ENCODE results near the gene IFITM2. TPM values are rescaled to one million over a fixed set of nuclear protein-coding genes. Genes with fewer than 3 reads are reported as not detected.

The IFITM2 gene
- total and polyA plus RNA-seq, 4 donors = 424 to 1,109 (median 768) TPM

GRCh38 chr11:296171-297050 lies 11.2 kb upstream of the IFITM2 start:
- 70 to 71% methylated on average over 34 to 35 of the region's 35 CpGs for WGBS, 2 donors
- no peak for ATAC-seq (ENCODE audit: low FRiP score)
- H3K4me1 ChIP-seq (ENCODE audit: control insufficient read depth in 1 of 2, insufficient read depth in 2 of 2, low read length in 2 of 2) = no peaks in the 10 kb centered on the region
- no peaks in the 10 kb centered on the region for H3K27me3 ChIP-seq (ENCODE audit: control insufficient read depth in 1 of 2, insufficient read depth in 2 of 2, low read length in 1 of 2)
- no peak overlapping the region for H3K27ac ChIP-seq (ENCODE audit: low read depth in 1 of 2, low read length in 2 of 2)
- DNase-seq = peak; percentile 42 to 52
- H3K9me3 ChIP-seq (ENCODE audit: control insufficient read depth, low read length) = no peaks in the 10 kb centered on the region
- no peaks in the 10 kb centered on the region for H3K36me3 ChIP-seq (ENCODE audit: control insufficient read depth in 1 of 2, insufficient read depth in 2 of 2, low read length in 1 of 2)
- no peak overlapping the region for H3K4me3 ChIP-seq (ENCODE audit: low read length in 2 of 2)
- intact Hi-C loops (cut with DNase I) = no loop called here

DNA sequence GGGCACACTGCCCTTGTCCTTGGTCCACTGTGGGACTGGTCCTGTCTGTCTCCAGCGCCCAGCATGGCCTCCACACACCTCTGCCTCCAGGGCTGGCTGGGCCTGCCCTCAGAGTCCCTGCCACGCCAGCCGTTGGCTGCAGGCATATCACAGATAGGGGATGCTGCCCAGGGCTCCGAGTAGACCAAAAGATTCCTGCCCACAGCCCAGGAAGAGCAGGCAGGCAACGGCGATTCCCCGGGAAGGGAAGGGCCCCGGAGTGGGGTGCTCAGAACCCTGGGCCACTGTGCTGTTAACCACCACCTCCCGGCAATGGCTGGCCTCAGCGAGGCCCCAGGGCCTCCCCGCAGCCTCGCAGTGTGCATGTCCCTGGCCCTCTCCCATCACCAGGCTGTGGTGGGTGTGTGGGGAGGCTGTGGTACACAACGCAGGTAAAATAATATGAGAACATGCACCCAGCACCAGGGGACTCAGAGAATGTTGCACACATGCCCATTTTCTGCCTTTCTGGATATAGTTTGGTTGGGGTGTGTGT lies 10.5 kb upstream of the IFITM2 start:
- no peak overlapping the region for H3K4me3 ChIP-seq (ENCODE audit: low read length in 2 of 2)
- no peaks in the 10 kb centered on the region for H3K27me3 ChIP-seq (ENCODE audit: control insufficient read depth in 1 of 2, insufficient read depth in 2 of 2, low read length in 1 of 2)
- no peaks in the 10 kb centered on the region for H3K9me3 ChIP-seq (ENCODE audit: control insufficient read depth, low read length)
- H3K27ac ChIP-seq (ENCODE audit: low read depth in 1 of 2, low read length in 2 of 2) = no peak overlapping the region
- DNase-seq = peak; percentile 45 to 71
- ATAC-seq (ENCODE audit: low FRiP score) = no peak
- 55 to 57% methylated on average over 13 of the region's 13 CpGs for WGBS, 2 donors
- H3K4me1 ChIP-seq (ENCODE audit: control insufficient read depth in 1 of 2, insufficient read depth in 2 of 2, low read length in 2 of 2) = no peaks in the 10 kb centered on the region
- intact Hi-C loops (cut with DNase I) = no loop called here
- no peaks in the 10 kb centered on the region for H3K36me3 ChIP-seq (ENCODE audit: control insufficient read depth in 1 of 2, insufficient read depth in 2 of 2, low read length in 1 of 2)

DNA sequence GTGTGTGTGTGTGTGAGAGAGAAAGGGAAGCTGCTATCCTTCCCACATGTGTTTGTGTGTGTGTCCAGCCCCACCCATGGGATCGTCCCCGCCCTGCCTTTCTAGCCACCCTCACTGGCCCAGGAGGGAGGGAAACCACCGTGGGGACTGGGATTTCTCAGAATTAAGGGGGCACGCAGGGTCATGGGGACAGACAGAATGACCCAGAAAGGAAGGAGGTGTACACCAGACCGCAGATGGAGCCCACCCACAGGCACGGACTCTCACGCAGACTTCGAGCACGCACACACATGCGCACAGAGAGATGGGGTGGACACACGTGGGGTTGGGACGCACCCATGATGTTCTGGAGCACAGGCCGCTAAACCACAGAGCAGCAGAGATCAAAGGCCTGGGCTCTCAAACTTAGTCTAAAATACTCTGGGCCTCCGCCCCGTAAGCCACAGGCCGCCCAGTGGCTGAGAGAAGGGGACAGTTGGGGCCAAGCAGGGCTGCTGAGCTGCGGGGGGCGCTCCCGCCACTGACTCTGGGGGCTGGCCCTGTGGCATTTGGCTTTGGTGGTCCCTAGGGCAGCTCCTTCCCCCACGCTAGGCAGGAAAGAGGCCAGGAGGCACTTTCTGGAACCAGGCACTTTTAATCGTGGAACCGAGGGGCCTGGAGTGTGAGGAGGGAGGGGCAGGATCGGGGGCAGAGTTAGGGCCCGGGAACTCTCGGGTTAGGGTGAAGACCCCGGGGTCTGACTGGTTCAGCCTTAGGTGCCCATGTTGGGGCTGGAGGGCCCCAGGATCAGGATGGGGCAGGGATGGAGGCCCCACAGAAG lies 9.8 kb upstream of the IFITM2 start:
- Histone ChIP-seq H3K4me1 (ENCODE audit: control insufficient read depth in 1 of 2, insufficient read depth in 2 of 2, low read length in 2 of 2) (no peaks in the 10 kb centered on the region), H3K27ac (ENCODE audit: low read depth in 1 of 2, low read length in 2 of 2) (no peak overlapping the region), H3K36me3 (ENCODE audit: control insufficient read depth in 1 of 2, insufficient read depth in 2 of 2, low read length in 1 of 2) (no peaks in the 10 kb centered on the region), H3K4me3 (ENCODE audit: low read length in 2 of 2) (no peak overlapping the region), H3K27me3 (ENCODE audit: control insufficient read depth in 1 of 2, insufficient read depth in 2 of 2, low read length in 1 of 2) (no peaks in the 10 kb centered on the region), H3K9me3 (ENCODE audit: control insufficient read depth, low read length) (no peaks in the 10 kb centered on the region)
- DNase-seq = peak; percentile 60 to 71
- intact Hi-C loops (cut with DNase I) = no loop called here
- ATAC-seq (ENCODE audit: low FRiP score) = no peak
- 44 to 46% methylated on average over 26 of the region's 26 CpGs for WGBS, 2 donors

GRCh38 chr11:298406-299065 lies 9.1 kb upstream of the IFITM2 start:
- Histone ChIP-seq H3K4me1 (ENCODE audit: control insufficient read depth in 1 of 2, insufficient read depth in 2 of 2, low read length in 2 of 2) (no peaks in the 10 kb centered on the region), H3K4me3 (ENCODE audit: low read length in 2 of 2) (no peak overlapping the region), H3K27ac (ENCODE audit: low read depth in 1 of 2, low read length in 2 of 2) (no peak overlapping the region), H3K27me3 (ENCODE audit: control insufficient read depth in 1 of 2, insufficient read depth in 2 of 2, low read length in 1 of 2) (no peaks in the 10 kb centered on the region), H3K9me3 (ENCODE audit: control insufficient read depth, low read length) (no peaks in the 10 kb centered on the region), H3K36me3 (ENCODE audit: control insufficient read depth in 1 of 2, insufficient read depth in 2 of 2, low read length in 1 of 2) (no peaks in the 10 kb centered on the region)
- intact Hi-C loops (cut with DNase I) = no loop called here
- DNase-seq (peak; percentile 42 to 70), ATAC-seq (ENCODE audit: low FRiP score) (no peak)
- WGBS, 2 donors = 27 to 30% methylated on average over 15 of the region's 15 CpGs

DNA sequence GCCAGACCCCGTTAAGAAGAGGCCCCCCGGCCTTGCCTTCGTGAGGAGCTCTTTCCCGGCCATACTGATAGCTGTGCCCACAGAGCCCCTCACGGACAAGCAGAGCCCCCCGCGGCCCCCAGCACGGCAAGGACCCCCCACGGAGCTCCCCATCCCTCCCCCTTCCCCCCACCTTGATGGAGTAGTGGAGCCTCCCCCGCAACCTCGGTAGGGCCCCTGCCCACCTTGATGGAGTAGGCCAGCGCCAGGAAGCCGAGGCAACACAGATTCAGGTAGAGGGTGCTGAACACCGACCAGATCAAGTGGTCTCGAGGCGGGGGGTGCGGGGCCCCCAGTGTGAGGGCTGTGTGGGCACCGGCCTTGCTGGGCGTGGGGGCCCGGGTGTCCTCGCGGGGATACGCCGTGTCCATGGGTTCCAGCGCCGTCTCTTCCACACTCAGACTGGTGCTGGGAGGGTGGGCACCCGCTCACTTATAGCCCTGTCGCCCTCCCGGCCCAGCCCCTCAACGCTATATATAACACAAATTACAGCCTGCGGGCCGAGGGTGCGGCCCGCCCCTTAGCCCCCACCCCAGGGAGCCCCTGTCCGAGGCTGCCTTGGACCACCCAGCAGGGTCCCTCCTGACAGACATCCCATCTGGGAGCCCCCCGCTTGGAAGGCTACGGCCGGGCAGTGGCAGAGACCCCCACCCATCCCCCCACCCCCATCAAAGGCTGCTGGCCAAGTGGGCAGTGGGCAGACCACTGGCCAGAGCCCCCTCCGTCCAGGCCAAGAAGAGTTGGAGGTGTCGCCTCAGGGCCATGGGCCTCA lies 8.3 kb upstream of the IFITM2 start, which contains the start of gene IFITM5:
TSS of gene IFITM5 (minus strand) at position 446 of the 811 bp plus-strand sequence. CDS start at position 410, 36 bp downstream.
- Histone ChIP-seq H3K27me3 (ENCODE audit: control insufficient read depth in 1 of 2, insufficient read depth in 2 of 2, low read length in 1 of 2) (no peaks in the 10 kb centered on the region), H3K36me3 (ENCODE audit: control insufficient read depth in 1 of 2, insufficient read depth in 2 of 2, low read length in 1 of 2) (no peaks in the 10 kb centered on the region), H3K4me3 (ENCODE audit: low read length in 2 of 2) (no peak within 1 kb of the TSS), H3K27ac (ENCODE audit: low read depth in 1 of 2, low read length in 2 of 2) (no peak within 1 kb of the TSS), H3K9me3 (ENCODE audit: control insufficient read depth, low read length) (no peaks in the 10 kb centered on the region), H3K4me1 (ENCODE audit: control insufficient read depth in 1 of 2, insufficient read depth in 2 of 2, low read length in 2 of 2) (no peaks in the 10 kb centered on the region)
- ATAC-seq (ENCODE audit: low FRiP score) = no peak
- 53 to 54% methylated on average over 38 to 40 of the region's 40 CpGs for WGBS, 2 donors
- DNase-seq = peak; percentile 44 to 59
- intact Hi-C loops (cut with DNase I) = no loop called here

GRCh38 chr11:299951-300735 lies 7.5 kb upstream of the IFITM2 start:
- no peaks in the 10 kb centered on the region for H3K27me3 ChIP-seq (ENCODE audit: control insufficient read depth in 1 of 2, insufficient read depth in 2 of 2, low read length in 1 of 2)
- H3K4me1 ChIP-seq (ENCODE audit: control insufficient read depth in 1 of 2, insufficient read depth in 2 of 2, low read length in 2 of 2) = no peaks in the 10 kb centered on the region
- peak; percentile 53 to 77 for DNase-seq
- no peak for ATAC-seq (ENCODE audit: low FRiP score)
- intact Hi-C loops (cut with DNase I) = loop anchor here in 1 of 2 donors (10.0 kb wide), 1 partner anchor 65 kb away; the partner anchor contains the start of genes PSMD13 and SIRT3
- WGBS, 2 donors = 5 to 9% methylated on average over 20 of the region's 20 CpGs
- H3K9me3 ChIP-seq (ENCODE audit: control insufficient read depth, low read length) = no peaks in the 10 kb centered on the region
- H3K36me3 ChIP-seq (ENCODE audit: control insufficient read depth in 1 of 2, insufficient read depth in 2 of 2, low read length in 1 of 2) = no peaks in the 10 kb centered on the region
- H3K4me3 ChIP-seq (ENCODE audit: low read length in 2 of 2) = no peak overlapping the region
- no peak overlapping the region for H3K27ac ChIP-seq (ENCODE audit: low read depth in 1 of 2, low read length in 2 of 2)

DNA sequence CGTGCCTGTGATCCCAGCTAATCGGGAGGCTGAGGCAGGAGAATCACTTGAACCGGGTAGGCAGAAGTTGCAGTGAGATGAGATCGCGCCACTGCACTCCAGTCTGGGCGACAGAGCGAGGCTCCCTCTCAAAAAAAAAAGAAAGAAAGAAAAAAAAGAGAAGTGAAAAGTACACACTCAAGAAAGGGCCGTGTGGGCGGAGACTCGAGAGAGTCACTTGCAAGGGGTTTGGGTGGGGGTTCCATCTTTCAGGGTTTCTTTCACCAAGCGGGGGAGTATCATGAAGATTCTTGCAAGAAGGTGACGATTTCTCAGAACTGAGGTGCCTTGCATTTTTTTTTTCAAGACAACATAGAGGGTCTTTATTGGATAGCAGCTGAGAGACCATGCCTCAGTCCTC lies 4.3 kb upstream of the IFITM2 start:
- no peak for ATAC-seq (ENCODE audit: low FRiP score)
- Histone ChIP-seq H3K4me1 (ENCODE audit: control insufficient read depth in 1 of 2, insufficient read depth in 2 of 2, low read length in 2 of 2) (no peaks in the 10 kb centered on the region), H3K27me3 (ENCODE audit: control insufficient read depth in 1 of 2, insufficient read depth in 2 of 2, low read length in 1 of 2) (no peaks in the 10 kb centered on the region), H3K27ac (ENCODE audit: low read depth in 1 of 2, low read length in 2 of 2) (no peak overlapping the region), H3K4me3 (ENCODE audit: low read length in 2 of 2) (no peak overlapping the region), H3K36me3 (ENCODE audit: control insufficient read depth in 1 of 2, insufficient read depth in 2 of 2, low read length in 1 of 2) (no peaks in the 10 kb centered on the region), H3K9me3 (ENCODE audit: control insufficient read depth, low read length) (no peaks in the 10 kb centered on the region)
- intact Hi-C loops (cut with DNase I) = loop anchor here in 1 of 2 donors (10.0 kb wide), 1 partner anchor 69 kb away; the partner anchor contains the start of genes PSMD13 and SIRT3
- no peak for DNase-seq
- WGBS, 2 donors = 87 to 88% methylated on average over 12 of the region's 12 CpGs
